Measurements from ENCODE around the gene PDE2A. TPM values are rescaled to one million over a fixed set of nuclear protein-coding genes. Genes with fewer than 3 reads are reported as not detected.

Gene PDE2A
- total and polyA plus RNA-seq, 10 of the 15 experiments (the other 5 are each of a cell fraction or from before 2014, with no cell fraction given): 0.06 to 0.15 (median 0.11) TPM; not detected in 6

DNA sequence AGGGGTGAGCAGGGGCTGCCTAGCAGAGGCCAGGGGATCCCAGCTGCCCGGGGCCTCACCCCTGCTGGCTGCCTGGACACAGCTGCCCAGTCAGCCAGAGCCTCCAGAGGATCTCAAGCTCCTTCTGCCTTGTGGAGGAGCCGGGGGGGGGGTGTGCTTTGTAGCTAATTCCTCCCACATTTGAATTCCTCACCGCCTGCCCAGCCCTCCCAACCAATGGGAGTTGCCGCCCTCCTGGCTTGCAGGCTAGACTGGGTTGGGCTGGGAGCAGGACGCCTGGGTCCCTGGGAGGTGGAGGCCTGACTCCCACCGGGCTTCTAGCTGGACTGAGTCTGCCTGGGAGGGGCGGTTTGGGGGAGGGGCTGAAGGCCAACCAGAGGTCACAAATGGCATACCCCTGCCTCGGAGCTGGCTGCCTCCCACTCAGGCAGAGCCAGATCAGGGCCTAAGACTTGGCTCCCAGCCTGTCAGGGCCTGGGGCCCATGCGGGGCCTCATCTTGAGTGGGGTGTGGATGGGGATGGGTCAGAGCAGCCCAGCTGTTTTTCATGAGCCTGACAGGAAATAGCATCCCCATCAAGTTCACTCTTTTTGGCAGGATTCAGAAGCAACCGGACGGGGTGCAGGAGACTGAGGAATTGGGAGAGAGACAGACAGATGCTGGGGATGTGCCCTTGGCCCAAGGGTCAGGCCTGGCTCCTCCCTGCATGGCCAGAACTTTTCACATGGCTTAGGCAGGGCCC, 29.2 kb upstream of the PDE2A start:
- RAD21 ChIA-PET (ENCODE audit: unreplicated experiment): interaction anchor here (1.0 to 1.4 kb wide), 2 partner anchors 16 to 90 kb away, joined by 3 read pairs; no protein-coding TSS in a partner anchor
- Histone ChIP-seq H3K4me2 (ENCODE audit: control insufficient read depth, insufficient read depth) (no peak overlapping the region), H3K9ac (ENCODE audit: control insufficient read depth, insufficient read depth, low read length) (no peak overlapping the region), H3K4me3 (no peak overlapping the region), H3K27me3 (replicated peaks in 1 of 2; ENCODE audit: control insufficient read depth in 2 of 2, insufficient read depth in 2 of 2, low read length in 1 of 2) (no peaks in the 10 kb centered on the region), H3K36me3 (ENCODE audit: control insufficient read depth in 2 of 2, insufficient read depth in 2 of 2, low read length in 1 of 2) (peaks cover 42 to 56% of the 10 kb centered on the region in 2 experiments), H2AFZ (ENCODE audit: control insufficient read depth, low read depth, low read length) (no peak overlapping the region), H3K9me3 (replicated peaks; ENCODE audit: control insufficient read depth, insufficient read depth, low read length) (no peaks in the 10 kb centered on the region), H3K4me1 (ENCODE audit: control insufficient read depth, insufficient read depth, low read length) (peaks cover 8% of the 10 kb centered on the region), H4K20me1 (ENCODE audit: control insufficient read depth, insufficient read depth) (no peaks in the 10 kb centered on the region), H3K27ac (ENCODE audit: control insufficient read depth, insufficient read depth) (no peak overlapping the region), H3K79me2 (ENCODE audit: control insufficient read depth, insufficient read depth, low read length) (no peaks in the 10 kb centered on the region)
- ATAC-seq: no peak
- SMC1A ChIA-PET (ENCODE audit: uncharacterized antibody, unreplicated experiment): interaction anchor here (1.2 kb wide), 1 partner anchor 89 kb away, joined by 4 read pairs; no protein-coding TSS in a partner anchor
- TF ChIP-seq TCF12 (IDR thresholded peaks at IDR 0.05; ENCODE audit: low read depth, low read length): no peak
- TF ChIP-seq IRF4 (IDR thresholded peaks at IDR 0.05; ENCODE audit: low read depth, low read length): no peak
- no peak for TF ChIP-seq YY1 (IDR thresholded peaks at IDR 0.05; ENCODE audit: low read depth, low read length)
- TF ChIP-seq JUND (IDR thresholded peaks at IDR 0.05; ENCODE audit: low read depth, low read length): no peak
- no peak for TF ChIP-seq CREB1 (IDR thresholded peaks at IDR 0.05; ENCODE audit: low read depth)
- TF ChIP-seq E2F8 (IDR thresholded peaks at IDR 0.05; ENCODE audit: low read depth, partially characterized antibody): no peak
- no peak for TF ChIP-seq SUPT20H (IDR thresholded peaks at IDR 0.05; ENCODE audit: borderline replicate concordance, control insufficient read depth, low read depth, low read length)
- no peak for TF ChIP-seq SMAD5 (IDR thresholded peaks at IDR 0.05; ENCODE audit: low read depth)
- TF ChIP-seq NFXL1 (IDR thresholded peaks at IDR 0.05; ENCODE audit: borderline replicate concordance): no peak
- no peak for TF ChIP-seq SREBF2 (IDR thresholded peaks at IDR 0.05; ENCODE audit: low read length)
- no peak for TF ChIP-seq NR2C2 (IDR thresholded peaks at IDR 0.05; ENCODE audit: borderline replicate concordance, control insufficient read depth, insufficient read length, low read depth)
- no peak for TF ChIP-seq NFYA (IDR thresholded peaks at IDR 0.05; ENCODE audit: borderline replicate concordance, low read depth, low read length)
- TF ChIP-seq ZNF207 (IDR thresholded peaks at IDR 0.05; ENCODE audit: borderline replicate concordance): no peak
- no peak for TF ChIP-seq ZBTB11 (CRISPR knock-in tag; IDR thresholded peaks at IDR 0.05)
- TF ChIP-seq BCL11A (IDR thresholded peaks at IDR 0.05; ENCODE audit: low read depth, low read length): no peak
- WGBS (ENCODE audit: insufficient coverage, insufficient replicate concordance, low lambda C conversion rate, missing lambda C conversion rate): 91% methylated on average over 11 of the region's 11 CpGs
- in situ Hi-C loops (cut with MboI) (no loop called here), intact Hi-C loops (cut with micrococcal nuclease; ENCODE audit: unreplicated experiment) (no loop called here)
- CTCF ChIA-PET: interaction anchor here (0.5 to 1.7 kb wide), 4 partner anchors 19 to 912 kb away, joined by 3 to 7 read pairs (median 4); partner anchors contain the start of gene STARD10
- no peak for FAIRE-seq
- POLR2A ChIA-PET: interaction anchor here (0.6 kb wide), 3 partner anchors 14 to 442 kb away, joined by 3 to 6 read pairs (median 4); no protein-coding TSS in a partner anchor
- DNase-seq (ENCODE audit: low read depth, low spot score): no peak
- BruUV-seq (replicated peaks): no TSS peak
